HG03521 (cell line): Measurements from ENCODE around the gene AKNAD1.

Experiments
- ATAC-seq: cut with Tn5 transposase; IDR thresholded peaks from one replicate; pipeline ENCODE4 v1.9.1; 2021; ENCODE audit warnings: mild to moderate bottlenecking, moderate library complexity; ENCODE audit not compliant: unreplicated experiment

The AKNAD1 gene

GRCh38 chr1:108830119-108831008 lies 26.5 kb downstream of the AKNAD1 start:
- no peak for ATAC-seq

DNA sequence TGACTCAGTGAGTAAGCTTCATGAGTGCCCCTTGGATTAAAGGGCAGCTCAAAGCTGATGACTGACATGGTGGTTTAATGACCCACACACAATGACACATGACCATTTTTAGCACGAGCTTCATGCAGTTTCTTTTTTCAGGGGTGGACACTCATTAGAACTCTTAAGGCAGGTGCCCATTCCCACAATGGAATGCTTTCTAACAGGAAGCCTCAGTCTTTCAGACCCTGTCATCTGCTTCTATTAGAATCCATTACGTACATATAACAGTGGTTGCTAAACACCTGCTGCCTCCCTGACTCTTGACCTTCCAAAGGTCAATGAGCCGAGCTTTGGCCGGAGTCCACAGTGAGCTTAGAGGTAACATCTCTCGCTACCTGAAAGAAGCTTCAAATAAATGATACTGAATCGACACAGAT lies 27.4 kb downstream of the AKNAD1 start:
- no peak for ATAC-seq

DNA sequence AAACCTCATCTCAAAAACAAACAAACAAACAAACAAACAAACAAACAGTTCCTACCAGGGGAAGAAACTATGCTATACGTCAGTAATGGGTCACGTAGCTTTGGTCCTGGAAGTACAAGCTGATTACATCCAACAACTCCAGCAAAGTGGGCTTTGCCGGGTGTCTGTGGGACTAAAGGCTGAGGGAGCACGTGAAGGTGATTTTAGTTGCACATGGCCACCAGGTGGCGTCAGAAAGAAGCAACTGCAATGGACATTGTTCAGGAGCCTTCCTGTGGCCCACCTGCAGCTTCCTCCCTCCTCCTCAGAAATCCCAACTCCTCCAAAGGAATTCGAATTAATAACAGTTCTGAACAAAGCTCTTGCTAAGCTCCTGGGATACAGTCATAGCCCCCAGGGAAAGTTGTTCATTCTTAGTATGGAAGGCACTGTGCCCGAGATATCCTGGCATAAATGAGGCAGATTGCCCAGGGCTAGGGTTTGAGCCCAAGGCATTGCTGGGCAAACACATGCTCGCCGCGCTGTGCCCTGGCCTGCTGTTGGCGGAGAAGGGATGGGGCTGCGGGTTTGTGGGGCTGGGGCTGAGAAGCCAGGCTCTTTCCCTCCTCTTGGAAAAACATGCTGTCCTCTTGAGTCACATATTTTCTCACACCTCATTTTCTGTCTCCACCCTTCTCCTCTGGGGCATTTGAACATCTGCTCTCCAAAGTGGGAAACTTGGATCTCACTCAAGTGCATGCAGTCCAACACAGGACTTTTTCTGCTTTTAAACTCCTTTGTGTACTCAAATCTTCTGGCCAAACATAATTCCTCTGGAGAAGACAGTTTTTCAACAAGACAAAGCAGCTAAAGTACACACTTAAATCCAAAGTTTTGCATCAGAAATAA lies 28.6 kb downstream of the AKNAD1 start:
- ATAC-seq, result no peak

DNA sequence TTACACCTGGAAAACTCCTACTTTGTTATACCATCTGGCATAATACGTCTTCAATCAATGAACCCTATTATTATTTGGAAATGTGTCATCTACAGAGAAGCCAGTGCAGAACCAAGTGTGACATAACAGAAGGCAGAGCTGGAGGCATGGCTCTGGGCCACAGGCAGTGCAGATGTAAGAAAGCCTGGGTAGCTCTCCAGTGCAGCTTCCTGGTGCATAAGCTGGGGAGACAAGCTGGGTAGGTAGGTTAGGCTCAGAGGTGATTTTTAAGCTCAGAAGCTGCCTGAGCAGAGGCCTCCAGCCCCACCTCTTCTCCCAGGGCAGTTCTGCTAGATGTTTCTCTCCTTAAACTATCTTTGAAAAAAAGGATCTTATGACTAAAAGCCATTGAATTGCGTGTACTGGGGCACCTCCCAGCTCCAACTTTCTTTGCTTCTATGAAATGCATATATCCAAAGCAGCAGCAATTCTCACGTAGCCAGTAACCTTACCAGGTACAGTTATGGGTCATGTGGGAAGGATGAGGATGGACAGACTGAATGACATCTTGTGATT lies 30.7 kb downstream of the AKNAD1 start:
- no peak for ATAC-seq

DNA sequence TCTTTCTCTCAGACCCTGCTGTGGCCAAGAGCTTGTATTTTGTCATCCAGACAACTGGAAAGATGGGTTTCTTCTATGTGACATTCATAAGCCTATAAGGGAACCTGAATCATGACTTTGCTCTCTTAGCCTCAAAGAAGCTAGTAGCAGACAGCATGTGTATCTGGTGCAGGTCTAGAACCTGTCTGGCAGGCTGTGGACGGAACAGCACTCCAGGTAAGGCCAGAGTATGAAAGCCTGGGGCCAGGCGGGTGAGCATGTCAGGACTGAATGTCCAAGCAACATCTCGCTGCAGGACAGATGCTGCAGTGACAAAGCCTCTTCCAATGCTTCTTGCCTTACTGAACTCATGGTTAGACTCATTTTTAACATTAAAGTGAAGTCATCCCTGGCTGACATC lies 32.8 kb downstream of the AKNAD1 start:
- ATAC-seq, result no peak

GRCh38 chr1:108823632-108824031 lies 33.3 kb downstream of the AKNAD1 start:
- no peak for ATAC-seq

GRCh38 chr1:108819878-108820277 lies 37.0 kb downstream of the AKNAD1 start:
- ATAC-seq, result no peak

- no peak for ATAC-seq
Observed at GRCh38 chr1:108817811-108818210, 39.1 kb downstream of the AKNAD1 start.

DNA sequence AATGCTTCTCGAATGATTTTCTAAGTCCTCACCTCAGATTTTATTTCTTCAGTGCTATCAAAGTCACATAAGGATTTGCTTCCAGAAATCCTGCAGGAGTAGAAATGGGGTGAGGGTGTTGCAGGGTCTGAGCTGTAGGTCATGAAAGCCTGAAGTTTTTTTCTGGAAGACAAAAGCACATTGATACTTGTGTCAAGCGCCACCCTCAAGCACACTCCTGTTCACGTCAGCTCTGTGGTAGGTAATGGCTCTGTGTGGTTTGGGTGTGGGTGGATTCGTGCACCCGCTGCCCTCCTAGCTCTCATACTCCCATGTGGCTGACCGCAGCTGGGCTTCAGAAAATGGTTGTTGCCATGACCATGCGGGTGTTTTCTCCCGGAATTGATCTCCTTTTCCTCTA lies 39.9 kb downstream of the AKNAD1 start:
- ATAC-seq, result no peak

- ATAC-seq, result no peak
Observed at GRCh38 chr1:108816049-108816893, 40.6 kb downstream of the AKNAD1 start.

DNA sequence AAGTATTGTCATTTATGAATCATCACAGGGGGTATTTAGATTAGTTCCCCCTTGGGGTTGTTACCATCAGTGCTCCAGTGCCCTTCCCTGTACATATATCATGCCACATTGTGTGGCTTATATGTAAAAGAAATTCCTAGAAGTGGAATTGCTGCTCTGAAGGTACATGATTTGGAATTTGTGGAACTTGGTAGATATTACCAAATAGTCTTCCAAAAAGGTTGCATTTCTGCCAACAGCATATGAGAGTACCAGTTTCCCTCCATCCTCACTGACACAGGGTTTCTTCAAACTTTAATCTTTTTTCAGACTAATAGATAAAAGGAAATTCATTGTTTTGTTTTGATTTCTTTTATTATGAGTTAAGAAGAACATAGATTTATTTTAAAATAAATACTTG lies 41.3 kb downstream of the AKNAD1 start:
- no peak for ATAC-seq

- no peak for ATAC-seq
Observed at GRCh38 chr1:108814343-108815125, 42.4 kb downstream of the AKNAD1 start.

DNA sequence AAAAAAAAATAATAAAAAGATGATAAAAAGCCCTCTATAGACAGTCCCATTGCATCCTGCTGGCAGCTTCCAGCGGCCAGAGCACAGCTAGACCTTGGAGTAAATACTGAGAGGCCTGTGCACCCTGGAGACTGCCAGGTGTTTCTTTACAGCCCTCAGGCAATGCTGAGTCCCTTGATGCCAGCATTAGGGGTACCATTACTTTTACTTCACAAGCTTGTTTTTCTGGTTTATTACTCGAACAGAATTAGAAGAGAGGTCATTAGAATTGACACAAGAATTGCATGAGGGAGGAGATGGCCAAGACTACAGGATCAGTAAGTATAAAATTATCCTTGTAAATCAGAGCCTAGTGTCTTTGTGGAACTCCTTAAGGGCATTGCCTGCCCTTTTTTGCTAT lies 43.6 kb downstream of the AKNAD1 start:
- no peak for ATAC-seq

DNA sequence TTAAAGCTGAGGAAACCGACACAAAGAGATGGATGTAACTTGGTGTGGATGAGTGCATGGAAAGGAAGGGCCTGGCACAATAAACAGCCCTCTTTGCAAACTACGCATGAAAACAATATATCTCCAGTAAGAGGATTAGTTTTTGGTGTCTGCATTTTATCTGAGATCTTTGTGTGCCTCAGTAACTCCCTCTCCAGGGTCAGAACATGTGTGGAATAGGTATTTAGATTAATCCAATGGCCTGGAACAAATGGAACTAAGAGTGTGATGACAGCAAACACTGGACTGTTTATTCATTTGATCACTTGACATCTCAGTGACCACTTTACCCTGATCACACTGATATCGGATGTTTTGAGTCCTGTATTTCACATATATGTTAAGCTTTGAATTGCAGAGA lies 45.3 kb downstream of the AKNAD1 start:
- ATAC-seq, result no peak

GRCh38 chr1:108808438-108808837 lies 48.5 kb downstream of the AKNAD1 start:
- no peak for ATAC-seq

GRCh38 chr1:108803548-108803947 lies 53.3 kb downstream of the AKNAD1 start:
- no peak for ATAC-seq

- no peak for ATAC-seq
Observed at GRCh38 chr1:108801101-108801500, 55.8 kb downstream of the AKNAD1 start.

GRCh38 chr1:108799001-108799400 lies 57.9 kb downstream of the AKNAD1 start:
- no peak for ATAC-seq

DNA sequence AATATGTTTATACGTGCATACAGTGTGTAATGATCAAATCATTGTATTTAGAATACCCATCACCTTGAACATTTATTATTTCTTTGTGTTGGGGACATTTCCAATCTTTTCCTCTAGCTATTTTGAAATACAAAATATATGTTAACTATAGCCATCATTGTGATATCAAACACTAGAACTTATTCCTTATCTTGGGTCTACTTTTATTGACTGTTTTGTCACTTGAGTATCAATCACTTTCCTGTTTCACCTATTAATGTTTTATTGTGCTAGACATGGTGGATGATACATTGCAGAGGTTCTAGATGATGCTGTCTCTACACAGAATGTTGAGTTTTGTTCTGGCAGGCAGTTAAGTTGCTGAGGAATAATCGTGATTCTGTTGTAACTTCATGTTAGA lies 64.5 kb downstream of the AKNAD1 start:
- no peak for ATAC-seq

DNA sequence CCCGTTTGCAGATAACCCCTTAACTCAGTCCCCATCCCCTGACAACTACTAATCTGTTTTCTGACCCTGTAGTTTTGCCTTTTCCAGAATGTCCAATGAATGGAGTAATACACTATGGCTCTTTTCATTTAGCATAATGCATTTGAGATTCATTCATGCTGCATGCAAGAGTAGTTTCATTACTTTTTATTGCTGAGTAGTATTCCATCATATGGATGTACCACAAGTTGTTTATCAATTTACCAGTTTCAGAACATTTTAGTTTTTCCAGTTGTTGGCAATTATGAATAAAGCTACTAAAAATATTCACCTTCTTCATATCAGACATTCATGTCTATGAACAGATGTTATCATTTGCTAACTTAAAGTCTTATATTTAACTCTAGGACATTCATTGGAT lies 65.1 kb downstream of the AKNAD1 start:
- no peak for ATAC-seq
